Neural cell (in vitro differentiated cells): ENCODE data around the gene PES1.

Experiments
- EP300 ChIP-seq: fragments of 450-650 bp; conservative IDR thresholded peaks from 2 replicates; pipeline ENCODE4 v1.6.1; 2014; ENCODE audit warnings: antibody characterized with exemption, mild to moderate bottlenecking, moderate library complexity; ENCODE audit not compliant: poor library complexity, severe bottlenecking
- POLR2AphosphoS5 ChIP-seq: IDR thresholded peaks from 2 replicates; pipeline ENCODE4 v1.6.1; 2012
- SMC3 ChIP-seq: fragments of 450-650 bp; conservative IDR thresholded peaks from 2 replicates; pipeline ENCODE4 v1.6.1; 2014; ENCODE audit warnings: antibody characterized with exemption, mild to moderate bottlenecking, moderate library complexity; ENCODE audit not compliant: poor library complexity
- TAF1 ChIP-seq: IDR thresholded peaks from 2 replicates; pipeline ENCODE4 v1.6.1; 2012; ENCODE audit warnings: low read depth
- TF ChIP-seq, protein P1 (sequence below): fragments of 450-650 bp; IDR thresholded peaks from 2 replicates; pipeline ENCODE4 v1.5.1; 2014; ENCODE audit warnings: antibody characterized with exemption, mild to moderate bottlenecking, moderate library complexity; ENCODE audit not compliant: poor library complexity, severe bottlenecking
- TF ChIP-seq, protein P2 (sequence below): IDR thresholded peaks from 2 replicates; pipeline ENCODE4 v1.6.1; 2012; ENCODE audit warnings: borderline replicate concordance

DNA sequence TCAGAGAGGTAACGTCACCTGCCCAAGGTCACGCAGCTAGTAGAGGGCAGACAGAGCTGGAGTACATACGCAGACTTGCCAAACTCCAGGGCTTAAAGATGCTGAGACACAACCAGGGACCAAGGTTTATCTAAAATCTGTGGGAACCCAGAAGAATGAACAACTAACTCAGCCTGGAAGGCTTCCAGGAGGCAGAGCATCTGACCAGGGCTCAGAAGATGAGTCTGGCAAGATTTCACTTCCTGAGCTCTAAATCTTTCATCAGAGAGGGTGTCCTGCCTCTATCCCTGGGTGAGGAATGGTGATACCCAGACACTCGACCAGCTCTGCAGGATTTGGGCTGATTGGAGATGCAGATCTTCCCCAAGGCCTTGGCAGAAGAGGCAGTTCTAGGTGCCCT lies 26.4 kb downstream of the PES1 start:
- TF ChIP-seq, protein P1, sequence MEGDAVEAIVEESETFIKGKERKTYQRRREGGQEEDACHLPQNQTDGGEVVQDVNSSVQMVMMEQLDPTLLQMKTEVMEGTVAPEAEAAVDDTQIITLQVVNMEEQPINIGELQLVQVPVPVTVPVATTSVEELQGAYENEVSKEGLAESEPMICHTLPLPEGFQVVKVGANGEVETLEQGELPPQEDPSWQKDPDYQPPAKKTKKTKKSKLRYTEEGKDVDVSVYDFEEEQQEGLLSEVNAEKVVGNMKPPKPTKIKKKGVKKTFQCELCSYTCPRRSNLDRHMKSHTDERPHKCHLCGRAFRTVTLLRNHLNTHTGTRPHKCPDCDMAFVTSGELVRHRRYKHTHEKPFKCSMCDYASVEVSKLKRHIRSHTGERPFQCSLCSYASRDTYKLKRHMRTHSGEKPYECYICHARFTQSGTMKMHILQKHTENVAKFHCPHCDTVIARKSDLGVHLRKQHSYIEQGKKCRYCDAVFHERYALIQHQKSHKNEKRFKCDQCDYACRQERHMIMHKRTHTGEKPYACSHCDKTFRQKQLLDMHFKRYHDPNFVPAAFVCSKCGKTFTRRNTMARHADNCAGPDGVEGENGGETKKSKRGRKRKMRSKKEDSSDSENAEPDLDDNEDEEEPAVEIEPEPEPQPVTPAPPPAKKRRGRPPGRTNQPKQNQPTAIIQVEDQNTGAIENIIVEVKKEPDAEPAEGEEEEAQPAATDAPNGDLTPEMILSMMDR = no peak
- TF ChIP-seq SMC3 (no peak), POLR2AphosphoS5 (no peak), TAF1 (no peak), EP300 (no peak)
- TF ChIP-seq, protein P2, sequence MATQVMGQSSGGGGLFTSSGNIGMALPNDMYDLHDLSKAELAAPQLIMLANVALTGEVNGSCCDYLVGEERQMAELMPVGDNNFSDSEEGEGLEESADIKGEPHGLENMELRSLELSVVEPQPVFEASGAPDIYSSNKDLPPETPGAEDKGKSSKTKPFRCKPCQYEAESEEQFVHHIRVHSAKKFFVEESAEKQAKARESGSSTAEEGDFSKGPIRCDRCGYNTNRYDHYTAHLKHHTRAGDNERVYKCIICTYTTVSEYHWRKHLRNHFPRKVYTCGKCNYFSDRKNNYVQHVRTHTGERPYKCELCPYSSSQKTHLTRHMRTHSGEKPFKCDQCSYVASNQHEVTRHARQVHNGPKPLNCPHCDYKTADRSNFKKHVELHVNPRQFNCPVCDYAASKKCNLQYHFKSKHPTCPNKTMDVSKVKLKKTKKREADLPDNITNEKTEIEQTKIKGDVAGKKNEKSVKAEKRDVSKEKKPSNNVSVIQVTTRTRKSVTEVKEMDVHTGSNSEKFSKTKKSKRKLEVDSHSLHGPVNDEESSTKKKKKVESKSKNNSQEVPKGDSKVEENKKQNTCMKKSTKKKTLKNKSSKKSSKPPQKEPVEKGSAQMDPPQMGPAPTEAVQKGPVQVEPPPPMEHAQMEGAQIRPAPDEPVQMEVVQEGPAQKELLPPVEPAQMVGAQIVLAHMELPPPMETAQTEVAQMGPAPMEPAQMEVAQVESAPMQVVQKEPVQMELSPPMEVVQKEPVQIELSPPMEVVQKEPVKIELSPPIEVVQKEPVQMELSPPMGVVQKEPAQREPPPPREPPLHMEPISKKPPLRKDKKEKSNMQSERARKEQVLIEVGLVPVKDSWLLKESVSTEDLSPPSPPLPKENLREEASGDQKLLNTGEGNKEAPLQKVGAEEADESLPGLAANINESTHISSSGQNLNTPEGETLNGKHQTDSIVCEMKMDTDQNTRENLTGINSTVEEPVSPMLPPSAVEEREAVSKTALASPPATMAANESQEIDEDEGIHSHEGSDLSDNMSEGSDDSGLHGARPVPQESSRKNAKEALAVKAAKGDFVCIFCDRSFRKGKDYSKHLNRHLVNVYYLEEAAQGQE = no peak
